SIG-M5 (cell line): Measurements from ENCODE around the gene BRF1.

Source experiments
- DNase-seq: peaks from one replicate; lab custom pipeline; 2025; lab: John Stamatoyannopoulos, UW

The BRF1 gene

GRCh38 chr14:105208738-105209075, 92.1 kb downstream of the BRF1 start:
- no peak for DNase-seq

DNA sequence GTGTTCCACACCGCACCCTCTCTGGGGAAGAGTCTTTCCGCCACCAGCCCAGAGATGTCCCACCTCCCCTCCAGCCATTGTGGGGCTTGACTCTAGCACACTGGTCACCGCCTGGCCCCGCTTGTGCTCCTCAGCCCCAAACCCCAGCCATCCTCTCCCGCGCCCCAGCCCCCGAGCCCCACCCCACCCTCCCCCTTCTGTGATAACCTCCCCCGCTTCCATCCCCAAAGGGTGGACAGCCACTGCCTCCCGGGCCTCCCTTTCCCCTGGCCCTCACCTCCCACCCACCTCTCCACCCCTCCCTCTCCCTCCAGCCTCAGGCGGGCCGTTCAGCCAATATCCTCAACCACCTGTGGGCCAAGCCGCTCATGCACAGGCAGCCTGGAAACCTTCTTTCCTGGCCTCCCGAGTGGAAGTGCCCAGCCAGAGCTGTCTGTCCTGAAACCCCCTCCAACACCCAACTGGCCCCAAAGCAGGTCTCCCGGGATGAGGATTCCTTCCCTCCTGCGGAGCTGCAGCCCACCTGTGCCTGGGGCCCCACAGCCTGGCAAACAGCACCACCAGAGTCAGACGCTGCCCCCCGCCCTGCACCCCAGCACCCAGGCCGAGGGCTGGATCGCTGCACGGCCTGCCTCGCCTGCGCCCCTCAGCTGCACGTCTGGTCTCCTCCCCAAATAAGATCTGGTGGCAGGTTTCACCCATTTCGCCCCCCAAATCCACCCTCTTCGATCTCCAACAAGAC, 92.6 kb downstream of the BRF1 start:
- no peak for DNase-seq

GRCh38 chr14:105207460-105207901, 93.3 kb downstream of the BRF1 start:
- DNase-seq: no peak

GRCh38 chr14:105206873-105207272, 93.9 kb downstream of the BRF1 start:
- no peak for DNase-seq

GRCh38 chr14:105205673-105206208, 95.1 kb downstream of the BRF1 start:
- DNase-seq: no peak

DNA sequence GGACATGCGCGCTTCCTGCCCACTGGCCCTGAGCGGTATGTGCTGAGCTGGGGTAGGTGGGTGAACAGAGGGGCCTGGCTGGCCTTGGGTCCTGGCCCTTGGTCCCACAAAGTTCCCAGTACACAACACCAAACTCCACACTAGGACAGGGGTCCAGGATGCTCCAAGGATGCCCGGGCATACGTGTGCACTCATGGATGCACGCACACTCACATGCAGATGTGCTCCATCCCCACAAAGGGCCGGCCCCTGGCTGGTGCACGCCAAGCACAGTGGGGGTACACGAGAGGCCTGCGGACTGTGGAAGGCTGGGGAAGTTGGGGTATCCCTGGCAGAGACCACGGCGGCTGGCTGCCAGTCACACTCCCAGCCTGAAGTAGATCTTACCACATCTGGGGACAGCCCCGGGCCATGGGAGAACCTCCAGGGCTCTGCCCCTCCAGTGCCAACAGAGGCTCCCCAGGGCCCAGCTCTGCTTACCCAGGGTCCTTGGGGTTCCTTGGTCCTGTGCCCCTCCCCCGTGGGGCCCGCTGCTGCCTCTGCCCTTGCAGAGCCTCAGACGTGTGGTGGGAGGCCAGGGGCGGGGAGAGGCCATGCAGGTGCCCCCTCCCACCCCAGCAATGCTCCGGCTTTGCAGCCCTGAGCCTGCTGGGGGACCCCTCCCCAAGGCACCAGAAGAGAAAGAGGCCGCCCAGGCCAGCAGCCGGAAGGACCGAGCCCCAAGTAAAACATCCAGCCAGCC, 95.7 kb downstream of the BRF1 start:
- DNase-seq: no peak

GRCh38 chr14:105204206-105204930, 96.4 kb downstream of the BRF1 start:
- DNase-seq: no peak

DNA sequence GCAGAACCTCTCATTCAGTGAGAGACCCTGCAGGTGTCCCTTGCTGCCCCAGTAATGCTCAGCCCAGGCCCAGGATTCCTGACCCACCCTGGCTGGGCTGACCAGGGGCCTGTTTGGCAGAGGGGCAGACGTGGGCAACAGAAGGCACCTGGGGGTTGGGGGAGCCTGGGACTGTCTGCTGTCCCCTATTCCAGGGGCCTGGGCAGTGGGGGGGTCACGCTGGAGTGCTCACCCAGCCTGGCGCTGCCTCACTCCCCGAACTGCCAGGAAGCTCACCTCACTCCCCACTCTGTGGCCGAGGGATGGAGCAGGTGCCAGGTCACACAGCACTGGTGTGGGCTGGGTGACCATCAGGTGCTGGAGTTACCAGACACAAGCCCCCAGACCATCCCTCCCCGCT, 97.1 kb downstream of the BRF1 start:
- no peak for DNase-seq

- no peak for DNase-seq
These were observed 97.7 kb downstream of the BRF1 start for GRCh38 chr14:105203057-105203531.

GRCh38 chr14:105201925-105202513, 98.8 kb downstream of the BRF1 start:
- no peak for DNase-seq

DNA sequence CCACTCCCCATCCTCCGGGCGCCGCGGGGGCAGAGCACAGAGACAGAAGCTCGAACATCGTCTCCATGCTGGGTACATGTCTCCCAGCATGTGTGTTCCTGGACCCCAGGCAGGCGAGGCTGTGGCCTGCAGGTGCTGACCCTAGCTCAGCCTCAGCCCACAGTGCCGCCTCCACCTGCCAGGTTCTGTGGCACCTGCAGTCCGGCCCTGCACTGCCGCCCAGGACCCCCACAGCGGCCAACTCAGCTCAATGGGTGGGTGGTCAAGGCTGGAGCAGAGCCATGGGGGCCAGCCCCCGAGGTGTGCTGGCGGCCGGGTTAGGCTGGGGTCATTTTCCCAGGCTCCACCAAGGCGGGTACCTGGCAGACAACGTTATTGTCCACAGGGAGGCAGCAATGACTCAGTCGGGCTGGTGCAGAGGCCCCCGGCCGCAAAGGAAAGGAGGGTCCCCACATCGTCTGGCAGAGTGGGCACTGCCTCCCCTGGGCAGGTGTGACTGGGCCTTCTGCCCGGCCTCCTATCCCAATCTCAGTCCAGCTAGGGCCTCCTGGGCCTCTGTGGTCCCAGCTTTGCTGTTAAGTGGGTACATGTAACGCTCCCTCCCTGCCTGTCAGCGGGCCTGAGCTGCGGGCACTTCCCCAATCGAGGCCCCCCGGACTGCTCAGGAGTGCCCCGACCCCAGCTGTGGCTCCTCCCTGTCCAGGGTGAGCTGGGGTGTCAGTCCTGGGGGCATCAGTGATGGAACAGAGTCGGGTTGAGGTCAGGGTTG, 99.5 kb downstream of the BRF1 start:
- no peak for DNase-seq

DNA sequence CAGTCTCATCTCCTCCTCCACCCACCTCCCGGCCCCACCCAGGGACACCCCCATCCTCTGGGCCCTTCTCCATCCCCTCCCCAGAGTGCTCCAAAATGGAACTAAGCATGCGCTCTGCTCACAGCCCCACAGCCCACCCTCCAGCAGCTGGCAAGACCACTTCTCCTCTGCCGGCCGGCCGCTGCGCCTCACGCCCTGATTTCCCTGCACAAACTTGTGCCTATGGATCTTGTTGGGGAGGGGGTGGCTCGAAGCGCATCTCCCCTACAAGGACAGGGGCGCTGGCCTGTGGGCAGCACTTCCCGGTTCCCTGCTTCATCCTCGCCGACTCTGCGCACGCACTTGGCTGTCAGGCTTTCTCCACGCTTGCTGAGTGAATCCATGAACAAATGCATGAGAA, 100.2 kb downstream of the BRF1 start:
- DNase-seq: no peak

DNA sequence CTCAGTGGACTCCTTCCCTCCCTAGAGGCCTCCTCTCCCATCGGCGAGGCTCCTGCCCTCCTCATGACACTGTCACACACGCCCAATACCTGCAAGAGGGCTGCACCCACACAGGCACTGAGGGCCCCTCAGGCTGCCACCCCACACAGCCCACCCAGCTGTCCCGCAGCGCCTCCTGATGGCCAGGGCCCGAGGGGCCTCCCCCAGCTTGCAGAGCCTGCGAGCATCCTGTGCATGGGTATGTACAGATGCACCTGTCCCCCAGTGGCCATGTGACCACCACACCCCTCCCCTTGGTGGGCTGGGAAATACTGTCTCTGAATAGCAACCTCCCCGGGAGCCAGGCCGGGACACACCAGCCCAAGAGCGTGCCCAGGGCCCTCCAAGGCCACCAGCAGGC, 100.7 kb downstream of the BRF1 start:
- DNase-seq: no peak

DNA sequence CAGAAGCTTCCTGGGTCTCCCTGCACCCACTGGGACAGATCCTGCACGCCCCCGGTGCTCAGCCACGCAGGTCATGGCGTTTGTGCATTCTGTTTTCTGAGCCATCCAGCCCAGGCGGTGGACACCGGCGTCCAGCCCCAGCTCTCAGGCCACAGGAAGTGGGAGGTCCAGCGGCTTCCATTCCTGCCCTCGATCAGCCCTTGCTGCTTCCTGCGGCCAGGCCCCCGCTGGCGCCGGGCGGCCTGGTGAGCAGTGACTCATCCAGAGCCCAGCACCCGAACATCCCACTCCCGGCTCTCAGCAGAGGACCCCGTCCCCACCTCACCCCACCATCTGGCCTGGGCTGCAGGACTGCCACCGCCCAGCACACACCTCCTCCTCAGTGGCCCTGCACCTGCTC, 101.7 kb downstream of the BRF1 start:
- DNase-seq: no peak

GRCh38 chr14:105198588-105198987, 102.2 kb downstream of the BRF1 start:
- no peak for DNase-seq

GRCh38 chr14:105197211-105197641, 103.6 kb downstream of the BRF1 start:
- DNase-seq: no peak

DNA sequence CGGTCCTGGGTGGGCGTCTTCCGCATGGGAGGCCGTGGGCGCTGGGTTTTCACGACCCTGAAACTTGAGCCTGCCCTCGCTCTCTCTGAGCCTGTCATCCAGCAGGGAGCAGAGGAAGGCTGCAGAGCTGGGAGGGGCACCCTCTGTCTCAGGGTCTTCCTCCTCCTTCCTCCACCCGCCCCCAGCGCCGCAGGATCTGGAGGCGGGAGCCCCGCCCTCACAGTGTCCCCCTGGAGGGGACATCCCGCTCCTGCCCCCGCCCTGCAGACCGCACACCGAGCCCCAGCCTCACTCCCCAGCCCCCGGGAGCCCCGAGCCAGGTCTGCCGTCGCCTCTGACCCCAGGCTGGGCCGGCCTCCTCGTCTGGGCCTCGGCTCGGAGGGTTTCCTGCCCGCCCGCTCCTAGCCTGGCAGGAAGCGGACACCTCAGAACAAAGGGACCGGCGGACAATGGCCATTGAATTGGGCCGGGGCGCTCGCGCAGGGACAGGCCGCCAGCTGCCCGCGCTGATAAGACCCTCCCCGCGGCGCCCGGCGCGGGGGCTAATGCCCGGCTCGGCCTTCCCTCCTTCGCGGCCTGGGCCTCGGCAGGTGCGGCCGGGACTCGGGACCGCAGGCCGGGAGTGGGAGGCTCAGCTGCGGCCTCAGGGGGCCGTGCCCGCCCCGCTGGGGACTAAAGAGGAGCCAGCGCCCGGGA, 104.4 kb downstream of the BRF1 start:
- no peak for DNase-seq

GRCh38 chr14:105195522-105196264, 105.1 kb downstream of the BRF1 start:
- DNase-seq: no peak

DNA sequence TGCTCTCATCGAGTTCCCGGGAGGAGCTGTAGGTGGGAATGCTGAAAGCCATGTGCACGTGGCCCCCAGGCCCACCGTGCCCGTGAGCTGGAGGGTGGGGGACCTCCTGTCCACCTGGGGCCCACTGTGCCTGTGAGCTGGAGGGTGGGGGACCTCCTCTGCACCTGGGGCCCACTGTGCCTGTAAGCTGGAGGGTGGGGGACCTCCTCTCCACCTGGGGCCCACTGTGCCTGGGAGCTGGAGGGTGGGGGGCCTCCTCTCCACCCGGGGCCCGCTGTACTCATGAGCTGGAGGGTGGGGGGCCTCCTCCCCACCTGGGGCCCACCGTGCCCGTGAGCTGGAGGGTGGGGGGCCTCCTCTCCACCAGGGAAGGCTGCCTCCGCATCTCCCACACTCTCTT, 105.8 kb downstream of the BRF1 start:
- no peak for DNase-seq
